Measurements from ENCODE around the gene SH3RF3. TPM values are rescaled to one million over a fixed set of nuclear protein-coding genes. Genes with fewer than 3 reads are reported as not detected.

The SH3RF3 gene
- total and polyA plus RNA-seq, 9 of the 15 experiments (the other 6 are each of a cell fraction or from before 2014, with no cell fraction given), result 0.02 TPM; not detected in 8

- Histone ChIP-seq H3K9me3 (replicated peaks; ENCODE audit: control insufficient read depth, insufficient read depth, low read depth, low read length) (no peaks in the 10 kb centered on the region), H3K27me3 (ENCODE audit: control insufficient read depth in 2 of 2, insufficient read depth in 2 of 2, low read length in 2 of 2) (peaks cover 30 to 77% of the 10 kb centered on the region in 2 experiments), H3K9ac (ENCODE audit: insufficient read depth in 1 of 2, low read depth in 2 of 2, low read length in 2 of 2) (no peak overlapping the region), H3K79me2 (ENCODE audit: control insufficient read depth, insufficient read depth, low read length) (no peaks in the 10 kb centered on the region), H4K20me1 (replicated peaks; ENCODE audit: control insufficient read depth, insufficient read depth, low read length) (0 out of 2 replicates have a peak, but pooled peaks cover 3% of the 10 kb centered on the region), H3K27ac (ENCODE audit: extremely low read depth, low read depth, low read length) (no peak overlapping the region), H3K36me3 (ENCODE audit: control insufficient read depth, insufficient read depth, low read length) (no peaks in the 10 kb centered on the region), H3K4me2 (ENCODE audit: insufficient read depth, low read length) (no peak overlapping the region), H2AFZ (ENCODE audit: low read depth, low read length) (no peak overlapping the region), H3K4me1 (replicated peaks in 1 of 2; ENCODE audit: control insufficient read depth in 2 of 2, insufficient read depth in 2 of 2, low read length in 2 of 2) (no peaks in the 10 kb centered on the region), H3K9me1 (ENCODE audit: control insufficient read depth, insufficient read depth, low read length) (peaks cover 2% of the 10 kb centered on the region), H3K4me3 (no peak overlapping the region)
- intact Hi-C loops (cut with micrococcal nuclease) (no loop called here), in situ Hi-C loops (cut with MboI) (no loop called here)
- TF ChIP-seq RBBP5 (IDR thresholded peaks at IDR 0.05; ENCODE audit: borderline replicate concordance, insufficient read depth, low read length, poor library complexity, severe bottlenecking), result no peak
- WGBS (ENCODE audit: insufficient coverage, low coverage, missing lambda C conversion rate), result under 1% methylated on average over 10 of the region's 10 CpGs
- ATAC-seq (no peak), FAIRE-seq (no peak), DNase-seq (ENCODE audit: extremely low read depth in 1 of 4, low spot score in 3 of 4) (no peak)
- CTCF ChIA-PET (ENCODE audit: low intra/inter-chr PET ratio), result no interaction called here
- POLR2A ChIA-PET, result no interaction called here
- BruUV-seq (replicated peaks), result no TSS peak
Measured at GRCh38 chr2:109480486-109481195, 351.6 kb downstream of the SH3RF3 start.

GRCh38 chr2:109481196-109481555, 352.2 kb downstream of the SH3RF3 start:
- H3K4me3 ChIP-seq, result no peak overlapping the region
- H3K36me3 ChIP-seq (ENCODE audit: control insufficient read depth, insufficient read depth, low read length), result no peaks in the 10 kb centered on the region
- DNase-seq (ENCODE audit: extremely low read depth in 1 of 4, low spot score in 3 of 4) (no peak), ATAC-seq (no peak), FAIRE-seq (no peak)
- BruUV-seq (replicated peaks), result no TSS peak
- no peak overlapping the region for H3K27ac ChIP-seq (ENCODE audit: extremely low read depth, low read depth, low read length)
- CTCF ChIA-PET (ENCODE audit: low intra/inter-chr PET ratio), result no interaction called here
- no peaks in the 10 kb centered on the region for H3K79me2 ChIP-seq (ENCODE audit: control insufficient read depth, insufficient read depth, low read length)
- H3K9me3 ChIP-seq (replicated peaks; ENCODE audit: control insufficient read depth, insufficient read depth, low read depth, low read length), result no peaks in the 10 kb centered on the region
- H3K9me1 ChIP-seq (ENCODE audit: control insufficient read depth, insufficient read depth, low read length), result peaks cover 2% of the 10 kb centered on the region
- intact Hi-C loops (cut with micrococcal nuclease) (no loop called here), in situ Hi-C loops (cut with MboI) (no loop called here)
- H3K4me1 ChIP-seq (replicated peaks in 1 of 2; ENCODE audit: control insufficient read depth in 2 of 2, insufficient read depth in 2 of 2, low read length in 2 of 2), result no peaks in the 10 kb centered on the region
- POLR2A ChIA-PET, result no interaction called here
- peaks cover 30 to 79% of the 10 kb centered on the region in 2 experiments for H3K27me3 ChIP-seq (ENCODE audit: control insufficient read depth in 2 of 2, insufficient read depth in 2 of 2, low read length in 2 of 2)
- H2AFZ ChIP-seq (ENCODE audit: low read depth, low read length), result no peak overlapping the region
- H4K20me1 ChIP-seq (replicated peaks; ENCODE audit: control insufficient read depth, insufficient read depth, low read length), result 0 out of 2 replicates have a peak, but pooled peaks cover 3% of the 10 kb centered on the region
- no peak overlapping the region for H3K4me2 ChIP-seq (ENCODE audit: insufficient read depth, low read length)
- whole genome bisulfite sequencing (ENCODE audit: insufficient coverage, low coverage, missing lambda C conversion rate), result 0% methylated on average over 9 of the region's 9 CpGs
- no peak overlapping the region for H3K9ac ChIP-seq (ENCODE audit: insufficient read depth in 1 of 2, low read depth in 2 of 2, low read length in 2 of 2)
- no peak for TF ChIP-seq HES1 (IDR thresholded peaks at IDR 0.05; ENCODE audit: low read depth)
- no peak for TF ChIP-seq GTF2E2 (tag; IDR thresholded peaks at IDR 0.05)
- TF ChIP-seq SIRT6 (IDR thresholded peaks at IDR 0.05; ENCODE audit: low read depth, low read length), result no peak
- no peak for TF ChIP-seq MBD2 (IDR thresholded peaks at IDR 0.05; ENCODE audit: borderline replicate concordance, low read depth)
- no peak for TF ChIP-seq TRIM28 (IDR thresholded peaks at IDR 0.05)
- no peak for TF ChIP-seq MTA3 (IDR thresholded peaks at IDR 0.05; ENCODE audit: borderline replicate concordance)
- TF ChIP-seq ARID3B (CRISPR knock-in tag; IDR thresholded peaks at IDR 0.05; ENCODE audit: borderline replicate concordance), result no peak
- TF ChIP-seq ARID1B (IDR thresholded peaks at IDR 0.05), result no peak
- no peak for TF ChIP-seq PRMT5 (CRISPR knock-in tag; IDR thresholded peaks at IDR 0.05)
- TF ChIP-seq MLX (CRISPR knock-in tag; conservative IDR thresholded peaks at IDR 0.05), result no peak
- TF ChIP-seq THAP7 (CRISPR knock-in tag; IDR thresholded peaks at IDR 0.05), result no peak
